Cardiac fibroblast (primary cell): Measurements from ENCODE around the gene ZNF334.

Experiments used
- DNase-seq, 2 donors: peaks; one replicate each; pipeline versions ENCODE4 v3.0.0 to v3.0.0-alpha.2; 2010; ENCODE audit warnings: low read depth in 2 of 2
- H3K4me3 ChIP-seq, 2 donors: replicated peaks in 1 of 2; 1 replicate in 1 of 2; 2 replicates in 1 of 2; pipeline ENCODE4 v1.5.1; 2011; ENCODE audit warnings: low read depth in 2 of 2, low read length in 2 of 2, mild to moderate bottlenecking in 2 of 2, moderate library complexity in 1 of 2
- TF ChIP-seq, protein P1 (sequence below): IDR thresholded peaks from one replicate; pipeline ENCODE4 v1.5.1; 2011; ENCODE audit warnings: low read depth, mild to moderate bottlenecking, low read length, inconsistent platforms

The ZNF334 gene

GRCh38 chr20:46557231-46557956 lies 44.0 kb upstream of the ZNF334 start:
- TF ChIP-seq, protein P1, sequence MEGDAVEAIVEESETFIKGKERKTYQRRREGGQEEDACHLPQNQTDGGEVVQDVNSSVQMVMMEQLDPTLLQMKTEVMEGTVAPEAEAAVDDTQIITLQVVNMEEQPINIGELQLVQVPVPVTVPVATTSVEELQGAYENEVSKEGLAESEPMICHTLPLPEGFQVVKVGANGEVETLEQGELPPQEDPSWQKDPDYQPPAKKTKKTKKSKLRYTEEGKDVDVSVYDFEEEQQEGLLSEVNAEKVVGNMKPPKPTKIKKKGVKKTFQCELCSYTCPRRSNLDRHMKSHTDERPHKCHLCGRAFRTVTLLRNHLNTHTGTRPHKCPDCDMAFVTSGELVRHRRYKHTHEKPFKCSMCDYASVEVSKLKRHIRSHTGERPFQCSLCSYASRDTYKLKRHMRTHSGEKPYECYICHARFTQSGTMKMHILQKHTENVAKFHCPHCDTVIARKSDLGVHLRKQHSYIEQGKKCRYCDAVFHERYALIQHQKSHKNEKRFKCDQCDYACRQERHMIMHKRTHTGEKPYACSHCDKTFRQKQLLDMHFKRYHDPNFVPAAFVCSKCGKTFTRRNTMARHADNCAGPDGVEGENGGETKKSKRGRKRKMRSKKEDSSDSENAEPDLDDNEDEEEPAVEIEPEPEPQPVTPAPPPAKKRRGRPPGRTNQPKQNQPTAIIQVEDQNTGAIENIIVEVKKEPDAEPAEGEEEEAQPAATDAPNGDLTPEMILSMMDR = no peak
- H3K4me3 ChIP-seq = no peak overlapping the region
- peak; percentile 58 to 68 for DNase-seq

- H3K4me3 ChIP-seq = no peak overlapping the region
- TF ChIP-seq, protein P1 = no peak
- no peak for DNase-seq
Observed at GRCh38 chr20:46555370-46555956, 42.1 kb upstream of the ZNF334 start.

- no peak for DNase-seq
- no peak overlapping the region for H3K4me3 ChIP-seq
- TF ChIP-seq, protein P1 = no peak
Observed at GRCh38 chr20:46554828-46555227, 41.5 kb upstream of the ZNF334 start.

DNA sequence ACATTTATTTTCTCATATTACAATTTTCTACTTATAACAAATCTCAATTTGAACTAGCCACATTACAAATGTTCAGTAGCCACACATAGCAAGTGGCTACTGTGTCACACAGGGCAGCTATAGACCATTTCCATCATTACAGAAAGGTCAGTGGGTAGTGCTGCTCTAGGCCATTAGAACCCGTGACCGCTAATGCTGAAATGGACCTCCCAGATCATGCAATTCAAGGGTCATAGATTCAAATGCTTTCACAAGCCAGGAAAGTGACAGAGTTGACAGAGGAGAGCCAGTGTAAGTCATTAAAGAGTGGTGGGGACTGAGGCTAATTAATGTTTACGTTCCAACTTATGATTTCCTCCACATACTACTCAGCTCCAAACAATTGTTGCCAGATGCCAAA lies 40.6 kb upstream of the ZNF334 start:
- no peak for DNase-seq
- TF ChIP-seq, protein P1 = no peak
- H3K4me3 ChIP-seq = no peak overlapping the region

DNA sequence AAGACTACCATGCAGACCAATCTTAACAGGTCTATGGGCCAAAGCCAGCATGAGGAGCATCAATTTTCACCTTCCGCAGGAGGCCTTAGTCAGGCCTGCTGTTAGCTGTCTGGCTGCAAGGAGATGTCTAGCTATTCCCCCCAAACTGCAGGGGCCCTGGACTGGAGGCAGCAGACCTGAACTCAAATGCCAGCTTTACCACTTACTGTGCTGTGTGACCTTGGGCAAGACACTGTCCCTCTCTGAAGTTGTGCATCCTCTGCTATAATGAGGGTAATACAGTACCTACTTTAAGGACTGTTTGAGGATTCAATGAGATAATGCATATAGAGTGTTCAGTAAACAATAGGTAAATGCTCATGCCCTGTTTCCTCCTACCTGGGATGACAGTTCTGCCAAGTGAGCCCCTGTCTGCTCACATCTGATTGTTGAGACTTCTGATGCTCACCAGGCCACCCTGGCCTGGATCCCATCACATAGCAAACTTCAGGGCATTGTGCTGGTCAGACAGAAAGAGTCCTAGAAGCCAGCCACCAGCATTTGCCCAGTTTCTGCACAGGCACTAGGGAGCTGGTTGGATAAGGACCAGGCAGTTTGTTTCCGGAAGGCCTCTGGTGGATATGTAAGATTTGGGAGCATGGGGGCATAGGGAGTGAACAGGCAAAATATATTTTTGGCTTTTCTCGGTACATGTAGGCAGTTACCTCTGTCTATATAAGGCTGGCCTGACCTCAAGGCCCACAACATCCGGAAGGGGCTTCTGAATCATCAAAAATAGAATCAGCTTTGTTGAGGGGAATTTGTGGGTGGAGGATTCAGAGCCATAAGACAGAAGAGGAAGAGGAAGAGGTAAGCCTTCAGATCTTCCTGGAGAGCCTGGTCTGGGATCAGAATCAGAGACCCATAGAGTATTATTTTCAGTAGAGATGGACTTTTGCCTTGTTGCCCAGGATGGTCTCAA lies 39.4 kb upstream of the ZNF334 start:
- no peak for DNase-seq
- no peak overlapping the region for H3K4me3 ChIP-seq
- TF ChIP-seq, protein P1 = no peak

DNA sequence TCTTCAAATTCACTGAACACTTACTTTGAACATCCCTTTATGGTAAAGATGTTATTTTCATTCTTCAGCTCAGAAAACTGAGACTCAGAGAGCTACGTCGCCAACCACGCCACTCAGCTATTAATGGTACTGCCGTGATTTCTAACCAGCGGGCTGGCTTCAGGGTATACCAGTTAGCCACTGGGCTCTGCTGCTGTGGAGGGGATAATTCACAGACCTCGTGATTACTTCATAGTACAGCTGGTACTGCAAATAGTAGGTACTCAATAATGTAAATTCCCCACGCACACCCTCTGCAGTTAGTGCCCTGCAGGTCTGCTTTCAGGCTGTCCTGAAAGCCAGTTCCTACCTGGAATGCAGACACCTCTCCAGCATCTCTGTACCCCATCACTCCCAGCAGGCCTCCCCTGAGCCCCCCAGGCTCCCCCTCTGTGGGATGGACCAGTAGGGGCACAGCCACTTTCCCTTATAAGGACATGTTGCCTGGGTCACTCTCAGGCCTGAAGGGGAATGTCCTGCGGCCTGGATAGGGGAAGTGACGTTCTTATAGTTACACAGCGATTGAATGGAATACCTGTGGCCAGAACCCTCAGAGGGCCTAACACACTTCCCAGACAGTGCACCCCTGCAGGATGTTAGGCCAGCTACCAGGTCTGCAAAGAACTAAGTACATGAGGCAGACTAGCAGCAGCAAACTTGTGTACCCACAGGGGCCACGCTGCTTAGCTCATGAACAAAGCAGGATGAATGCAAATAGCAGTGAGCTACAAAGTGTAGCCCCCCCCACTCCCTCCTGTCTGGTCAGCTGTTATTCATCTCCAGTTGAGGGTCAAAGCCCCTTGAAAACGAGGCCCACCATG lies 38.4 kb upstream of the ZNF334 start:
- TF ChIP-seq, protein P1 = no peak
- DNase-seq = no peak
- no peak overlapping the region for H3K4me3 ChIP-seq
